HCT116 (cell line): ENCODE results near the gene DDX39B.

ENCODE experiments used
- EGR1 ChIP-seq: IDR thresholded peaks from 2 replicates; pipeline ENCODE4 v1.6.1; 2012; ENCODE audit warnings: low read depth
- ELF1 ChIP-seq: IDR thresholded peaks from 2 replicates; pipeline ENCODE4 v1.6.1; 2012; ENCODE audit warnings: low read depth, borderline replicate concordance
- JUND ChIP-seq: IDR thresholded peaks from 2 replicates; pipeline ENCODE4 v1.6.1; 2012
- POLR2A ChIP-seq: IDR thresholded peaks from 2 replicates; pipeline ENCODE4 v1.7.0; 2011; ENCODE audit warnings: borderline replicate concordance; ENCODE audit not compliant: insufficient read depth, insufficient read length; ENCODE audit errors: extremely low read depth
- POLR2AphosphoS5 ChIP-seq: IDR thresholded peaks from 2 replicates; pipeline ENCODE4 v1.6.1; 2011; ENCODE audit warnings: mild to moderate bottlenecking, low read depth, low read length, moderate library complexity
- SIN3A ChIP-seq: IDR thresholded peaks from 2 replicates; pipeline ENCODE4 v1.6.1; 2012; ENCODE audit warnings: low read depth
- SRF ChIP-seq: IDR thresholded peaks from 2 replicates; pipeline ENCODE4 v1.6.1; 2012; ENCODE audit warnings: low read depth
- ZFX ChIP-seq: fragments of 450-650 bp; IDR thresholded peaks from 2 replicates; pipeline ENCODE4 v1.6.1; 2017
- ZNF274 ChIP-seq: fragments of 200-500 bp; sonication (Bioruptor generic); IDR thresholded peaks from 2 replicates; pipeline ENCODE4 v1.6.1; 2014; ENCODE audit warnings: mild to moderate bottlenecking, low read depth, low read length, inconsistent platforms
- TF ChIP-seq, protein P1 (sequence below): IDR thresholded peaks from 2 replicates; pipeline ENCODE4 v1.6.1; 2012; ENCODE audit warnings: low read depth
- TF ChIP-seq, protein P2 (sequence below), 3 experiments: fragments of 200-600 bp in 1 of 3; sonication (generic) in 1 of 3; IDR thresholded peaks in 2 of 3; conservative IDR thresholded peaks in 1 of 3; 2 replicates each; pipeline ENCODE4 v1.5.1; 2012 to 2017; ENCODE audit warnings: low read depth in 2 of 3, low read length in 2 of 3, antibody characterized with exemption in 1 of 3, borderline replicate concordance in 1 of 3, control low read depth in 1 of 3, mild to moderate bottlenecking in 1 of 3, mixed read lengths in 1 of 3, mixed run types in 1 of 3, moderate library complexity in 1 of 3; ENCODE audit not compliant: insufficient read depth in 1 of 3
- TF ChIP-seq, protein P3 (sequence below): IDR thresholded peaks from 2 replicates; pipeline ENCODE4 v1.6.1; 2011; ENCODE audit warnings: mild to moderate bottlenecking, low read length, moderate library complexity; ENCODE audit not compliant: insufficient replicate concordance; ENCODE audit errors: extremely low read depth
- TF ChIP-seq, protein P4 (sequence below): IDR thresholded peaks from 2 replicates; pipeline ENCODE4 v1.6.1; 2012

DNA sequence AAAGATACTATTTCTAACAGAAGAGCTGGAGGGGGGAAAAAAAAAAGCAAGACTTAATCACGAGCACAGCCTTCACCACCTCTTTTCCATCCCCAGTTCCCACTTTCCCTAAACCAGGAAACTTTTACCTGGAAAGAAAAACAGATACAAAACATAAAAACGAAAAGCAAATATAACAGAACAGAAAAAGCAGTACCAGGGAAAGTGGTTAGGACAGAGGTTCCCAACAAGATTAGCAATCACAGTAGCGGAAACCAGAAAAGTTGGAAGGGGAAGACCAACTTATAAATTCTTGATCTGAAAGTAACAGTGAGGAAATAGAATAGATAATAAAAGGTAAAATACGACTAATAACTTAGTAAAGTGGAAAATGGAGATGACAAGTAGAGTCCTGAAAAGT is 1.2 kb downstream of the DDX39B start:
- TF ChIP-seq POLR2AphosphoS5 (no peak), POLR2A (no peak), ZNF274 (no peak), EGR1 (no peak), JUND (no peak), SRF (no peak), SIN3A (no peak), ZFX (no peak), ELF1 (no peak)
- TF ChIP-seq, protein P1, sequence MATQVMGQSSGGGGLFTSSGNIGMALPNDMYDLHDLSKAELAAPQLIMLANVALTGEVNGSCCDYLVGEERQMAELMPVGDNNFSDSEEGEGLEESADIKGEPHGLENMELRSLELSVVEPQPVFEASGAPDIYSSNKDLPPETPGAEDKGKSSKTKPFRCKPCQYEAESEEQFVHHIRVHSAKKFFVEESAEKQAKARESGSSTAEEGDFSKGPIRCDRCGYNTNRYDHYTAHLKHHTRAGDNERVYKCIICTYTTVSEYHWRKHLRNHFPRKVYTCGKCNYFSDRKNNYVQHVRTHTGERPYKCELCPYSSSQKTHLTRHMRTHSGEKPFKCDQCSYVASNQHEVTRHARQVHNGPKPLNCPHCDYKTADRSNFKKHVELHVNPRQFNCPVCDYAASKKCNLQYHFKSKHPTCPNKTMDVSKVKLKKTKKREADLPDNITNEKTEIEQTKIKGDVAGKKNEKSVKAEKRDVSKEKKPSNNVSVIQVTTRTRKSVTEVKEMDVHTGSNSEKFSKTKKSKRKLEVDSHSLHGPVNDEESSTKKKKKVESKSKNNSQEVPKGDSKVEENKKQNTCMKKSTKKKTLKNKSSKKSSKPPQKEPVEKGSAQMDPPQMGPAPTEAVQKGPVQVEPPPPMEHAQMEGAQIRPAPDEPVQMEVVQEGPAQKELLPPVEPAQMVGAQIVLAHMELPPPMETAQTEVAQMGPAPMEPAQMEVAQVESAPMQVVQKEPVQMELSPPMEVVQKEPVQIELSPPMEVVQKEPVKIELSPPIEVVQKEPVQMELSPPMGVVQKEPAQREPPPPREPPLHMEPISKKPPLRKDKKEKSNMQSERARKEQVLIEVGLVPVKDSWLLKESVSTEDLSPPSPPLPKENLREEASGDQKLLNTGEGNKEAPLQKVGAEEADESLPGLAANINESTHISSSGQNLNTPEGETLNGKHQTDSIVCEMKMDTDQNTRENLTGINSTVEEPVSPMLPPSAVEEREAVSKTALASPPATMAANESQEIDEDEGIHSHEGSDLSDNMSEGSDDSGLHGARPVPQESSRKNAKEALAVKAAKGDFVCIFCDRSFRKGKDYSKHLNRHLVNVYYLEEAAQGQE = no peak
- TF ChIP-seq, protein P2, sequence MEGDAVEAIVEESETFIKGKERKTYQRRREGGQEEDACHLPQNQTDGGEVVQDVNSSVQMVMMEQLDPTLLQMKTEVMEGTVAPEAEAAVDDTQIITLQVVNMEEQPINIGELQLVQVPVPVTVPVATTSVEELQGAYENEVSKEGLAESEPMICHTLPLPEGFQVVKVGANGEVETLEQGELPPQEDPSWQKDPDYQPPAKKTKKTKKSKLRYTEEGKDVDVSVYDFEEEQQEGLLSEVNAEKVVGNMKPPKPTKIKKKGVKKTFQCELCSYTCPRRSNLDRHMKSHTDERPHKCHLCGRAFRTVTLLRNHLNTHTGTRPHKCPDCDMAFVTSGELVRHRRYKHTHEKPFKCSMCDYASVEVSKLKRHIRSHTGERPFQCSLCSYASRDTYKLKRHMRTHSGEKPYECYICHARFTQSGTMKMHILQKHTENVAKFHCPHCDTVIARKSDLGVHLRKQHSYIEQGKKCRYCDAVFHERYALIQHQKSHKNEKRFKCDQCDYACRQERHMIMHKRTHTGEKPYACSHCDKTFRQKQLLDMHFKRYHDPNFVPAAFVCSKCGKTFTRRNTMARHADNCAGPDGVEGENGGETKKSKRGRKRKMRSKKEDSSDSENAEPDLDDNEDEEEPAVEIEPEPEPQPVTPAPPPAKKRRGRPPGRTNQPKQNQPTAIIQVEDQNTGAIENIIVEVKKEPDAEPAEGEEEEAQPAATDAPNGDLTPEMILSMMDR (IDR thresholded peaks at IDR 0.05 in 2 of 3, conservative IDR thresholded peaks at IDR 0.05 in 1 of 3; ENCODE audit: borderline replicate concordance in 1 of 3, insufficient read depth in 1 of 3, low read depth in 2 of 3, low read length in 2 of 3) = no peak
- TF ChIP-seq, protein P3, sequence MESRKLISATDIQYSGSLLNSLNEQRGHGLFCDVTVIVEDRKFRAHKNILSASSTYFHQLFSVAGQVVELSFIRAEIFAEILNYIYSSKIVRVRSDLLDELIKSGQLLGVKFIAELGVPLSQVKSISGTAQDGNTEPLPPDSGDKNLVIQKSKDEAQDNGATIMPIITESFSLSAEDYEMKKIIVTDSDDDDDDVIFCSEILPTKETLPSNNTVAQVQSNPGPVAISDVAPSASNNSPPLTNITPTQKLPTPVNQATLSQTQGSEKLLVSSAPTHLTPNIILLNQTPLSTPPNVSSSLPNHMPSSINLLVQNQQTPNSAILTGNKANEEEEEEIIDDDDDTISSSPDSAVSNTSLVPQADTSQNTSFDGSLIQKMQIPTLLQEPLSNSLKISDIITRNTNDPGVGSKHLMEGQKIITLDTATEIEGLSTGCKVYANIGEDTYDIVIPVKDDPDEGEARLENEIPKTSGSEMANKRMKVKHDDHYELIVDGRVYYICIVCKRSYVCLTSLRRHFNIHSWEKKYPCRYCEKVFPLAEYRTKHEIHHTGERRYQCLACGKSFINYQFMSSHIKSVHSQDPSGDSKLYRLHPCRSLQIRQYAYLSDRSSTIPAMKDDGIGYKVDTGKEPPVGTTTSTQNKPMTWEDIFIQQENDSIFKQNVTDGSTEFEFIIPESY = no peak
- TF ChIP-seq, protein P4, sequence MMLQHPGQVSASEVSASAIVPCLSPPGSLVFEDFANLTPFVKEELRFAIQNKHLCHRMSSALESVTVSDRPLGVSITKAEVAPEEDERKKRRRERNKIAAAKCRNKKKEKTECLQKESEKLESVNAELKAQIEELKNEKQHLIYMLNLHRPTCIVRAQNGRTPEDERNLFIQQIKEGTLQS = no peak
